ENCODE results near the gene TLE3.

GRCh38 chr15:70048578-70049514 lies 48.9 kb downstream of the TLE3 start:
- TF ChIP-seq POLR2A (IDR thresholded peaks at IDR 0.05; ENCODE audit: low read length) (no peak), GATA1 (IDR thresholded peaks at IDR 0.05; ENCODE audit: low read depth, low read length) (no peak)
